Measurements from ENCODE around the gene NF1.
"Not testable (repeated sequence)": the region's sequence is repeated elsewhere in the genome, so short reads cannot be mapped to it uniquely, and the experiment has no call there.

NF1 gene

DNA sequence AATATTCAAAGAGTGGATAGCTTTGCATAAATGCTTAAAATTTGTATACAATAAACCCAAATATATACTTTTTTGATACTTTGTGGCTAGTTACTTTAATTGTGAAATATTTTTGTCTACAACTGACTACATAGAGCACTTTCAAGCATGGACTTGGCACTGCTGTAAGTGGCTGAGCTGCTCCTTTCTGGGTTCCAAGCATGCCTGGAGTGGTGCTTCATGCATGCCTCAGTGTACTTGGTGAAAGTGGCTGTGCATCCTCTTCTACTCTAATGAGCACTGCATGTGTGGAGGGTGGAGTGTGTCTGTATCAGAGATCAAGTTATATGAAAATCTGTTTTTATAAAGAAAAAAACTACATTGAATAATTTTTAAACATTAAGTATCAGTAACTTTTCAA lies 108.2 kb downstream of the NF1 start:
- no peak for DNase-seq

DNA sequence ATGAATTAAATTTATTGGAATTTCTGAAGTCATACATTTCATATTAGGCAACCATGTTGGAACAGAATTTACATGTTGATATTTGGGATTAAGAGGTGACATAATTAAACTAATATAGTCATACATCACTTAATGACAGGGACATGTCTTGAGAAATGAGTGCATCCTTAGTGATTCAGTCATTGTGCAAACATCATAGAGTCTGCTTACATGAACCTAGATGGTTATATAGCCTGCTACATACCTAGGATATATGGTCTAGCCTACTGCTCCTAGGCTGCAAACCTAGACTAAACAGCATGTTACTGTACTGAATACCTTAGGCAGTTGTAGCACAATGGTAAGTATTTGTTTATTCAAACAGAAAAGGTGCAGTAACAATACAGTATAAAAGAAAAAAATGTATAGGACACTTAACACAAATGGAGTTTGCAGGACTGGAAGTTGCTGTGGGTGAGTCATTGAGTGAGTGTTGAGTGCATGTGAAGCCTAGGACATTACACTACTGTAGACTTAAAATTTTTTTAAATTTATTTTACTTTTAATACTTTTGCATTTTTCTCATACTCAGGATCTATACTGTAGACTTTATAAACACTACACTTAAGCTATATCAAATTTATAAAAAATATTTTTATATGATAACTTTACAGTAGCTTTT lies 116.7 kb downstream of the NF1 start:
- no peak for DNase-seq

DNA sequence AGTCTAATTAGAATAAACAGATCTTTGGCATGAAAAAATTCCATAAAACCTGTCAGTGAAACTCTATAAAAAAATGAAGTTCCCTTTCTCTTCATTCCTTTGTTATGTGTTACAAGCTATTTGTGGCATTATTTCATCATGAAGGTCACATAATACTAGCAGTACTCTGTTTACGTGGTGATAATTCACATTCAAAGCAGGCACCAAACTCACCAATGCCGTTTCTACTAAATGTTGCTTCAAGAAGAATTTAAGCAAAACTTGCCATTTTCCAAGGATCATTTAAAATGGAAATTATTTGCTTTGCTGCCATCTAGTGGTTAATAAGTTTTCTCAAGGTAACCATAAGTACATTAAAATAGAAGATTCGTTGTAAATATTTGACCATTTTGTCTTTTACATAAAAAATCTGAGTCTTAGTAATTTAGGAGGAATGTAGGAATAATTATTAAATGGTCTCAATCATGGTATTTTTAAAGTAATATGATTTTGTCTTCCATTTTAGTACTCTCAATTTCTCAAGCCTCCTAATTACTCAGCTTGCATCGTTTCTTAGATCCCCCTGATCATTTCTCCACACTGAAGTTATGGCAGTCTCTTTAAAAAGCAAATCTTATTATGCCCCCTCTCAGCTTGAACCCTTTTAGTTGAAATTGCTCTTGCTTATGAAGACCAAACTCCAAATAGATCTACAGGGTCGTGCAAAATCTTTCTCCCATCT lies 121.4 kb downstream of the NF1 start:
- peak; percentile 18 for DNase-seq

DNA sequence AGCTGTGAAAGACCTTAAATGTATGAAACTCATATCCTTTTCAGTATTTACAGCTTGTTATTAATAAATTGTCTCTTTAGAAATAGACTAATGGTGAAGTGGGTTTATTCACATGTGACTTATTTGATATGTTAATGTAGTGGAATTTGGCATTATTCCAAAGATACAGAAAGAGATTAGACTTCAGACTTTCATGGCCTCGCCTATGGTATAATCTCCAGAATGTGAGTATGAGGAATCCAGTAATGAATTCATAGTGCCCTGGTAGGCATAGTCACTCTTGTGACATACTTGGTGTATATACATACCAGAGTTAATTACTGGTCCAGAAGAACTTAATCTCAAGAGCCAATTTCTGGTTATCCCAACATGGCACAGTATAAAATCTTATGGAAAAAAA lies 129.6 kb downstream of the NF1 start:
- no peak for DNase-seq

DNA sequence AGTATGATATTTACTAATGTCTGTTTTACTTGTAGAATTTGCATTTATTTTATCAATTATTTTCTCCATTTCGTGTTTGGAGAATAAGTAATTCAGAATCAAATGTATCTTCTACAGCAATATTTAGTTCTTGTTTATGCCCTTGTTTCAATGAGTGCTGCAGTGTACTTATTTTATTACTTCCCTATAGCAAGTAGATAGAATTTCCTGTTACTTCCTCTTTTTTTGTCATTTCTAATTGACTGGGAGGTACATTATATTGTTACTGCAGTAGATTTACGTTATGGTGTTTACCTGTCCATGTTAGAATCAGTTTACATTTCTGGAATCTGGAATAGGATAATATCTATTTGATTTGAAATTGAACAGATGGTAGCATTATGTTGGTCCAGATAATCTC lies 131.1 kb downstream of the NF1 start:
- no peak for DNase-seq

DNA sequence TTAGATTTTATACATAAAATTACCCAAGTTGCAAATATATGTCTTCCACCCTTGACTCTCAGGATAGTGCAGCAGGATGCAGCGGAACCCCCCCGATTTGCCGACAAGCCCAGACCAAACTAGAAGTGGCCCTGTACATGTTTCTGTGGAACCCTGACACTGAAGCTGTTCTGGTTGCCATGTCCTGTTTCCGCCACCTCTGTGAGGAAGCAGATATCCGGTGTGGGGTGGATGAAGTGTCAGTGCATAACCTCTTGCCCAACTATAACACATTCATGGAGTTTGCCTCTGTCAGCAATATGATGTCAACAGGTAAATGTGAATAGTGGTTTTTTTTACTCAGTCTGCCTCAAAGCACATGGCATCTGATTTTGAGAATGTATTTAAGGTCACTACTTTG lies 131.6 kb downstream of the NF1 start:
- DNase-seq, result no peak

DNA sequence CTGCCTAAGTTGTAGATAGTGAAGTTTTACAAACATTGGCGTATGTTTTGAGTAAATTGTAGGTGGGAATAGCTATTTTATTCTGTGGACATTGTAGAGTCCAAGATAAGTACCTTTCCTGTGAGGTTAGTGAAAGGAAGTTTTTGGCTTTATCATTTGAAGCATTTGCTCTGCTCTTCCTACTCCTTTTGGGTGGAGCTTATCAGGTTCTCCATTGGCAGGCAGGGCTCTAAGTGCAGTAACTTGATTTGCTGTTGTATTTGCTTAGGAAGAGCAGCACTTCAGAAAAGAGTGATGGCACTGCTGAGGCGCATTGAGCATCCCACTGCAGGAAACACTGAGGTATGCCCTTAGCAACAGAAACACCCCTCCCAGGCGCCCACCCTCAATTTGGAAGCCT lies 132.2 kb downstream of the NF1 start:
- DNase-seq, result no peak

DNA sequence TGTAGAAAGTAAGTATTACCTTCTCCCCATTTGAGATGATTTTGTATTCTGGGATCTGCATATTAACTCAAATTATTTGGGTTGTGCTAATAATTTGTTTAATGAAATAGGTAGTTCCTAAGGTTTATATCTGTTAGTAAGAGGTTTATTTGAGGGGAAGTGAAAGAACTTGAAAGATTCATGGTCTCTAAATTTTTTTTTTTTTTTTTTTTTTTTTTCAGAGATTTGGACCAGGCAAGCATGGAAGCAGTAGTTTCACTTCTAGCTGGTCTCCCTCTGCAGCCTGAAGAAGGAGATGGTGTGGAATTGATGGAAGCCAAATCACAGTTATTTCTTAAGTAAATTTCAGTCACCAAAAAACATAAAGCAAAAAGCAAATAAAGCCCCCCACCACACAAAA lies 137.1 kb downstream of the NF1 start:
- no peak for DNase-seq

DNA sequence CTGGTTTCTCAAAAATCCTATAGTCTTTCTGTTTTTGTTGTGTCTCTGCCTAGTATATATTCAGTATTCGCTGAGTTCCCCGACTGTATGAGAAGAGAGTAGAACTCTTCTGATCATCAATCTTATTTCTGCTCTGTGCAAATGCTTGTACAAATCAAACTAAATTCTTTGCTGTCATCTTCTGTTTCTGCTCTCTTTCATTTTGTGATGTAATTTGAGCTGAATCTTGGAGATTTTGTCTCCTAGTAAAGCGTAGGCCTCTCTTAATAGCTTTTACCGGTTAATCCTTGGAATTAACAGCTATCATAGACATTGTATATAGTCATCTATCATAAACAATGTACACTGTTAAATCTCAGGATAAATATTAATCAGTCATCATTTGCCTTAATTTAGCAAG lies 140.3 kb downstream of the NF1 start:
- DNase-seq, result no peak

DNA sequence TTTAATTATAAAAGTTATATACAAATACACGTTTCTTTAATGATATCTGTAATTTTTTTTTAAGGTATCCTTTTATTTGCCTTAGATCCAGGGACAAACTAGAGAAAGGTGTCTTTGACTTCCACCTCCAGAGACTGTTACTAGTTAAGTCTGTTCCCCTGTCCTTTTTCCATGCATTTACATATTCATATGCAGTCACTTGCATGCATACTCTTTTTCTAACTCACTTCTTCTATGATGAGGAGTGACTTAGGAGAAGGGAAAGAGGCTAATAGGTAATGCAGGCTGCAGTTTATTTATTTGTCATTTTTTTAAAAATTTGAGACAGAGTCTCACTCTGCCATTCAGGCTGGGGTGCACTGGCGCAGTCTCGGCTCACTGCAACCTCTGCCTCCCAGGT lies 141.4 kb downstream of the NF1 start:
- no peak for DNase-seq

DNA sequence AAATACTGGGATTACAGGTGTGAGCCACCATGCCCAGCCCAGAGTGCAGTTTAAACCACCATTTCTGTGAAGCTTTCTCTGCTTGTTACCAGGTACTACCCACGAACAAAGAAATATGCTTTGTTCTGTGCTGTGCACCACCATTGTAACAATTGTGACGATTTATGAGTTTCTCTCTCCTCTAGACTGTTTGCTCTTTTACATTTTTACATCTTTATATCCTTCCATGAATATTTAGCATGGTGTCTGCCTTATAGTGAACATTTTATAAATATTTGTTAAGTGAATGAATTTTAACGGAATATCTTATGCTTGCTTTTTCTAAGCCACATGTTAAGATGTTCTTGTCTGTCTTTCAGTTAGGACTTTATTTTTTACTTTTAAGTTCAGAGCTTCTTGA lies 141.9 kb downstream of the NF1 start:
- DNase-seq, result no peak

DNA sequence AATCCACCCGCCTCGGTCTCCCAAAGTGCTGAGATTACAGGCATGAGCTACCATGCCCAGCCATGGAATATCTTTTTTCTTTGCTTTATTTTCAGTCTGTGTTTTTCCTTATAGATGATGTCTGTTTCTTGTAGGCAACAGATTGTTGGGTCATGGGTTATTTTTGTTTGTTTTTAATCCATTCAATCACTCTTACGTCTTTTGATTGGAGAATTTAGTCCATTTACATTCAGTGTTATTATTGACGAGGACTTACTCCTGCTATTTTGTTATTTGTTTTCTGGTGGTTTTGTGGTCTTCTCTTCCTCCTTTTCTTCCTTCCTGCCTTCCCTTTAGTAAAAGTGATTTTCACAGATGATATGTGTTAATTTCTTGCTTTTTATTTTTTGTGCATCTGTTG lies 146.3 kb downstream of the NF1 start:
- no peak for DNase-seq

DNA sequence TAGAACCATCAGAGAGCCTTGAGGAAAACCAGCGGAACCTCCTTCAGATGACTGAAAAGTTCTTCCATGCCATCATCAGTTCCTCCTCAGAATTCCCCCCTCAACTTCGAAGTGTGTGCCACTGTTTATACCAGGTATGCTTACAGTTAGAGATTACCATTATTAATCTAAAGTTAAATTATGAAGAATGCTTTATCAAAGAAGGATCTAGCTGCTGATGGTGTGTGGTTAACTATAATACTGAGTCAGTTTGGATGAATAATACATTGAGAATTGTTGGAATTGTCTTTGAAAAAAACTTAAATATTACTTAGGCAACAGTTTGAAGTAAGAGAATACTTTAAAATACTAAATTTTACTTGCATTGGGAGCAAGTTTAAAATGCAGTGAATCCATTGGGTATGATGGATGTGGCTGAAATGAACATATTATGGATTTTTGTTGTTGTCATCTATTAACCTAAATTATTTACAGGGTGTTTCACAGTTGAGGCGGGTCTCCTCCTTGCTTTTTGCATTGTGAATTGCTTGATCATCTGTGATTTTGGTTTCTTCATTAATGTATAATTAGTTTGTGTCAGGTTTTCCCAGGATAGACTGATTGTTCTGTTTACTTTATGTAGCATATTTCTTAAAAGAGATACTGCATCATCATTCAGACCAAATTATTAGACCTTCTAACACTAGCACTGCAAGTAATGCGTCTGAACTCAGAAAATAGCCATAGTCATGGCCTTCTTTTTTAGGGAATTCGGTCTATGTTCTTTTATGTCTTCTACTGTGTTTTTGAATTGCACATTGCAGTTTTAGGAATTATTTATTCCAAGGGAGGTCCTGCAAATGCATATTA lies 154.4 kb downstream of the NF1 start:
- DNase-seq, result peak; percentile 86

DNA sequence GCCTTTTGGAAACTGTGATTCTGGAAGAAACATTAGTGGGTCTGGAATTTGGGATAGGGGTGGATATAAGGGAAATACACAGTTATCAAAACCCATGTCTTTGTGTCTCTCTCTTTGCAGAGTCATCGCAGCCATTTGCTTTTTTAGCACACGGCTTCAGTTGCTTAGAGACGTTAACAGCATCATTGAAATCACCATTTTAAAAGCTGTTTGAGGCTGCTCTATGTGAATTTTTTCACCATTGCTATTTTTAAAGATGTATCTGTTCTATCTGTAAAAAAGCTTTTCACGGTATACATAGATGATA lies 155.0 kb downstream of the NF1 start:
- no peak for DNase-seq

DNA sequence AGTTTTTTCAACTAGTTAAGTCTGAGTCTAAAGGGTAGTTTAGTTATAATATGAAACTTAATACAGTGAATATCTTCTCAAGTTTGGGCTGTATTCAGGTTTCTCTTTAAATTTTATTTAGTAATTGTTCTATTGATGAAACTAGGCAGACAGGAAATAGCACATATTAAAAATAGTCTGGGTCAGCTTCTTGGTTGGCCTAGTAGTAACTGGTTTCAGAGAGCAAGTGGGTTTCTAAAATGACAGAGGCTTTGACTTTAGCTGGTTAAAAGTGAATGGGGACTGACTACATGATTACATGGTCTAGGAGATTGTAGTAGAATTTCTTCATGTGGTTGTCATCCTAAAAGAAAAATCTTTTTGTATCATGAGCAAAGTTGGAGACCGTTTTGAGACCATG lies 155.5 kb downstream of the NF1 start:
- DNase-seq, result no peak

DNA sequence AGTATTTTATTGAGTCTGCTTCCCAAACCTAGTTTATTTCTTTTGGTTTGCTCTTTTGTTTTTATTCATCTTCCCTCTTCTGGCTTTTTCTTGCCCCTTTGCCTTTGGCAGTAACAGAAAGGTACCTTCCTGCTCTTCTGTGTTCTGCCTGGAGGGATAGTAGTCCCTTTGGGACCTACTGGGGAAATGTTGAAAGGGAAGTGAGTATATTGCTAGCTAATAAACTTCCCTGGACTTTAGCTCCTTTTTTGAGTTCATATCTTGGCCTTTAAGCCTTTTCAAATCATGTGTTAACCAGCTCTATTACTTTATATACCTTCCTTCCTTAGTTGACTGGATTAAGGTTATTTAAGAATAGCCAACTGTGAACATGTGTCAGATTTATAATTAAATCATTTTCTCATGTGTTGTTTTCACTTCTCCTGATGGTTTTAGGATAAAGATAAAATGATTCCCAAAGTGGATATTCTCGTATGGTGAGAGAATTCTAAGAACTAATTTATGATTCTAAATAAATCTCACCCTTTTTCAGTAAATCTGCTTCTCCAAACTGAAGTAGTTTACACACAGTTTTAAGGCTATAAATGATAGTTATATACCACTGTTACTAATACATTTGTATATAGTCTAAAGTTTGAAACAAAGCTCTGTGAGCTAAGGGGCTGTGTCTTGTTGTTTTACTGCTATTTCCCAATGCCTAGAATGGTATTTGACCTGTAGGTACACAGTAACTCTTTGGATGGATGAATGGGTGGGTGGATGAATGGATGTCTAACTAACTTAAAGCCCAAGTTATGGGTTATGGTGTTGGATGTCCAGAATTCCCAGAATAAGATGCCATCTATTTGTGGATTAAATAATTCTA lies 156.6 kb downstream of the NF1 start:
- no peak for DNase-seq

DNA sequence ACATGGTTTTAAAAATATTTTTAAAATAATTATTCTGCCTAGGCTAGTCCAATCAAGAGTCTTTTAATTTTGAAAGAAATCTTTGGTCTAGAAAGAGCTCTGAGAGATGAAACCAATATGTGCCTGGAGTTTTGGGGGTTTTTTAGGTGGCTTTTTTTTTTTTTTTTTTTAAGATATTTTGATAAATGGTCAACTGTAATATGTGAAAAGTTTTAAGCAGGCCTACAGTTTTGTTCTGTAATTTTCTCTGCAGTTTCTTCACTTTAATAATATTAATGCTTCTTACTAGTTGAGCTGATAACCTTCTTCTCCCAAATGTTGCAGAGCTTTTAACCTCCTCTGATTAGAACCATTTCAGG lies 157.2 kb downstream of the NF1 start:
- DNase-seq, result no peak

DNA sequence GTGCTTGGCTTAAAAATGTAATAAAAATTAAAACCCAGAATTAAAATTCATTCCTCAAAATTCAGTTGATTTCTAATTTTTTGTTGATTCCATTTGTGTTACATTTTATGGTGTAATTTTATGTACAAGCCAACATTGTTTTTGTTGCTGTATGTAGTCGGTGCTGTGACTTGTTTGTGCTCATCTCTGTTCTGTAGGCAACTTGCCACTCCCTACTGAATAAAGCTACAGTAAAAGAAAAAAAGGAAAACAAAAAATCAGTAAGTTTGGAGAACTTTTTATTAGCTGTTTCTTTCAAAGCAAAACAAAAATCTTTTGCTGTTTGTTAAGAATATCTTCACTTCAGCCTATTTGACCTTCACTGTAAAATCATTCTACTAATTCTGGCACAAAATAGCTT lies 158.0 kb downstream of the NF1 start:
- no peak for DNase-seq

DNA sequence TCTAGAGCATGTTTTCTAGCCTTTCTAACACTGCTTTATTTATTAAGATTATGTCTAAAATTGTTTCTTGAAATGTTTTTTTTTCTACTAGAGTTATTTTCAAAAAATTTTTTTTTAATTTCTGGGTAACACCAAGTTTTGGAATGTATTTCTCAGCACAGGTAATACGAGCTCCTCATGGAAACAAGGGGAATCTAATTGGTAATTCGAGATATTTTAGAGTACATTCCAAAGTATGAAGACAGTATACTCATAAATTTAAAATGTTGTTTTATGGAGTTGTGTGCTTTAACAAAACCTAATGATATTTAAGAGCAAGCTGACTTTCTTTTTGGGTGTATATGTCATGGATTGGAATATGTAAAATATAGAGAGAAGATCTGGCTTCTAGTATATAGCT lies 159.9 kb downstream of the NF1 start:
- no peak for DNase-seq

DNA sequence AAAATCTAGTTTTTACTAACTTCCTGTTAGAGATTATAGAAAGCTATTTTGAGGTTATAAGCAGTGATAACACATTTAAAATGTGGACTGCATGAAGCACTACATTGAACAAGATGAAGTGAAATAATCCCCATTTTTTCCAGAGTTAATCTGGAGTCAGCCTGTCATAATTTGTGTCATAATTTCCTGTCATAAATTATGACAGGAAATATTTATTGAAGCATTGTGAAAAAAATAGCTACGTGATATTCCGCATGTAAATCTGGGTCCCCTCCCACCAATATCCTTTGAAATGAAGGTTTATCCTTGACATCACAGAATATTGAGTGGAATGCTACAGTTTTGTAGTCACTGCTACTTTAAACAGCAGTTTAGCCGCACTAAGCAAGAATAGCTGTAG lies 162.2 kb downstream of the NF1 start:
- no peak for DNase-seq

DNA sequence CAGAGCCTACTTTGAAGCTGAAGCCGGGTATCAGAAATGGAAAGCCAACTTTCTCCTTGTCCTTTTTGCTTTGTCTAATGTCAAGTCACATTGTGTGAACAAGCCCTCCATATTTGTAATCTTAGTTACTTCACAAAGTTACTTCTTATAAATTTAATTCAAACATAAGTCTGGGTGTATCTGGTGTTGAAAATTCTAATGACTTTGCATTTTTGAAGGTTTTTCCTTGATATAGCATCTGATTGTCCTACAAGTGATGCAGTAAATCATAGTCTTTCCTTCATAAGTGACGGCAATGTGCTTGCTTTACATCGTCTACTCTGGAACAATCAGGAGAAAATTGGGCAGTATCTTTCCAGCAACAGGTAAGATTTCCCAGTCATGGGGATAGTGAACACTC lies 165.4 kb downstream of the NF1 start:
- DNase-seq, result no peak

DNA sequence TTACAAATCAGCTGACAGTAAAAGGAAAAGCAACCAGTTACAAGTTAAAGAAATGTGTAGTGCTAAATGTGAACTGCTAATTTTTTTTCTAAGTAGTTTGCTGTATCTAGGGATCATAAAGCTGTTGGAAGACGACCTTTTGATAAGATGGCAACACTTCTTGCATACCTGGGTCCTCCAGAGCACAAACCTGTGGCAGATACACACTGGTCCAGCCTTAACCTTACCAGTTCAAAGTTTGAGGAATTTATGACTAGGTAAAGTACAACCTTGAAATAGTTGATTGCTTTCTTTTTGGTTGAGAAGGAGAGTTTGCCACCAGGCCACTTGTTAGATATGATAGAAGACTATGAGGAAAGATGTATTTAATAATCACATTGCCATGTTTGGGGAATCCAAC lies 166.8 kb downstream of the NF1 start:
- no peak for DNase-seq

DNA sequence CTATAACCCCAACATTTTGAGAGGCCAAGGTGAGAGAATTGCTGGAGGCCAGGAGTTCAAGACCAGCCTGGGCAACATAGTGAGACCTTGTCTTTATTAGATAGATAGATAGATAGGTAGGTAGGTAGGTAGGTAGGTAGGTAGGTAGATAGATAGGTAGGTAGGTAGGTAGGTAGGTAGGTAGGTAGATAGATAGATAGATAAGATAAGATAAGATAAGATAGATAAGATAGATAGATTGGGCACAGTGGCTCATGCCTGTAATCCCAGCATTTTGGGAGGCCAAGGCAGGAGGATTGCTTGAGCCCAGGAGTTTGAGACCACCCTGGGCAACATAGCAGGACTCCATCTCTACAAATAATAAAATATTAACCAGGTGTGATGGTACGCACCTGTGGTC lies 168.1 kb downstream of the NF1 start:
- DNase-seq, result not testable (repeated sequence)

All from NCI-H226 (cell line).